ENCODE measurements around the gene KLHL22.
"Not testable (repeated sequence)": the region's sequence is repeated elsewhere in the genome, so short reads cannot be mapped to it uniquely, and the experiment has no call there.

KLHL22 gene

GRCh38 chr22:20414059-20414440 is 81.5 kb downstream of the KLHL22 start:
- no peak for DNase-seq

GRCh38 chr22:20413217-20414058 is 82.2 kb downstream of the KLHL22 start:
- DNase-seq, result no peak

GRCh38 chr22:20412474-20413216 is 83.0 kb downstream of the KLHL22 start:
- DNase-seq, result no peak

- not testable (repeated sequence) for DNase-seq
Observed at GRCh38 chr22:20409385-20409784, 86.2 kb downstream of the KLHL22 start.

GRCh38 chr22:20408891-20409290 is 86.7 kb downstream of the KLHL22 start:
- DNase-seq, result no peak

- DNase-seq, result no peak
Observed at GRCh38 chr22:20407829-20408228, 87.8 kb downstream of the KLHL22 start.

- no peak for DNase-seq
Observed at GRCh38 chr22:20406686-20407408, 88.7 kb downstream of the KLHL22 start.

GRCh38 chr22:20405931-20406685 is 89.5 kb downstream of the KLHL22 start:
- no peak for DNase-seq

- no peak for DNase-seq
Observed at GRCh38 chr22:20405291-20405930, 90.2 kb downstream of the KLHL22 start.

GRCh38 chr22:20404881-20405280 is 90.7 kb downstream of the KLHL22 start:
- DNase-seq, result no peak

GRCh38 chr22:20403779-20404140 is 91.8 kb downstream of the KLHL22 start:
- DNase-seq, result no peak

GRCh38 chr22:20402960-20403778 is 92.4 kb downstream of the KLHL22 start:
- no peak for DNase-seq

- no peak for DNase-seq
Observed at GRCh38 chr22:20401376-20402014, 94.1 kb downstream of the KLHL22 start.

GRCh38 chr22:20400606-20401375 is 94.8 kb downstream of the KLHL22 start:
- no peak for DNase-seq

- no peak for DNase-seq
Observed at GRCh38 chr22:20399866-20400605, 95.6 kb downstream of the KLHL22 start.

GRCh38 chr22:20398420-20398819 is 97.2 kb downstream of the KLHL22 start:
- DNase-seq, result no peak

- DNase-seq, result no peak
Observed at GRCh38 chr22:20397498-20397897, 98.1 kb downstream of the KLHL22 start.

- no peak for DNase-seq
Observed at GRCh38 chr22:20396639-20397038, 99.0 kb downstream of the KLHL22 start.

GRCh38 chr22:20395907-20396287 is 99.7 kb downstream of the KLHL22 start:
- DNase-seq, result no peak

All from NCI-H774 (cell line).